Heart left ventricle (tissue), 16 donors: Measurements from ENCODE around the gene RBM20. TPM values are rescaled to one million over a fixed set of nuclear protein-coding genes. Genes with fewer than 3 reads are reported as not detected.

Experiments used
- ATAC-seq, 4 donors: fragments of 200-7000 bp; cut with Tn5 transposase; one replicate each; pipeline ENCODE4 v1.9.1; 2020 to 2022; ENCODE audit warnings: moderate library complexity in 4 of 4, mild to moderate bottlenecking in 3 of 4, moderate number of reproducible peaks in 1 of 4
- DNase-seq, 5 donors: peaks; one replicate each; pipeline ENCODE4 v3.0.0-alpha.2; 2020
- H3K27ac ChIP-seq, 12 donors: fragments of 200-600 bp; sonication (generic) in 4 of 12; one replicate each; pipeline versions ENCODE4 v1.5.0 to v1.8.0; 2016 to 2022; ENCODE audit warnings: mild to moderate bottlenecking in 2 of 12
- H3K27me3 ChIP-seq, 9 donors: fragments of 200-600 bp; sonication (generic) in 2 of 9; one replicate each; pipeline versions ENCODE4 v1.5.1 to v1.8.0; 2016 to 2022; ENCODE audit warnings: mild to moderate bottlenecking in 3 of 9
- H3K36me3 ChIP-seq, 9 donors: fragments of 200-600 bp; sonication (generic) in 2 of 9; one replicate each; pipeline versions ENCODE4 v1.5.0 to v1.8.0; 2018 to 2022; ENCODE audit warnings: mild to moderate bottlenecking in 2 of 9
- H3K4me1 ChIP-seq, 12 donors: fragments of 200-600 bp; sonication (generic) in 4 of 12; one replicate each; pipeline versions ENCODE4 v1.5.0 to v1.8.0; 2016 to 2022; ENCODE audit warnings: mild to moderate bottlenecking in 3 of 12
- H3K4me3 ChIP-seq, 12 donors: fragments of 200-600 bp; sonication (generic) in 4 of 12; one replicate each; pipeline versions ENCODE4 v1.5.0 to v1.8.0; 2017 to 2022; ENCODE audit warnings: mild to moderate bottlenecking in 9 of 12, moderate library complexity in 4 of 12
- H3K9me3 ChIP-seq, 12 donors: fragments of 200-600 bp; sonication (generic) in 4 of 12; one replicate each; pipeline versions ENCODE4 v1.5.0 to v1.8.0; 2016 to 2022; ENCODE audit warnings: mild to moderate bottlenecking in 1 of 12
- CTCF ChIP-seq, 12 donors: fragments of 200-600 bp; sonication (generic) in 4 of 12; IDR thresholded peaks; one replicate each; pipeline versions ENCODE4 v1.5.0 to v1.8.0; 2018 to 2022; ENCODE audit warnings: antibody characterized with exemption in 12 of 12, mild to moderate bottlenecking in 5 of 12
- POLR2A ChIP-seq, 2 donors: fragments of 450-650 bp; IDR thresholded peaks; one replicate each; pipeline ENCODE4 v1.6.1; 2017; ENCODE audit warnings: antibody characterized with exemption in 2 of 2, mild to moderate bottlenecking in 2 of 2, moderate library complexity in 2 of 2
- WGBS, 4 donors: extraction: QIAGEN DNeasy Blood & Tissue Kit in 2 of 4; methylation state at CpG; one replicate each; pipeline versions ENCODE4 v1.1.5 to v1.1.7; 2013 to 2018; 5-methylcytosine and 5-hydroxymethylcytosine counted together
- intact Hi-C, 10 donors: fragments of 100-400 bp; cut with DNase I; formaldehyde crosslinking; loops; one replicate each; pipeline versions ENCODE4 v1.11.1 to v1.14.2; 2022
- polyA plus RNA-seq, 2 donors: library from polyadenylated mRNA; stranded (reverse); fragments of 200-250 nt; gene quantifications; one replicate each; pipeline ENCODE4 v1.2.3, GENCODE V29; 2013
- total RNA-seq, 9 donors: library from RNA; depleted of rRNA in 2 of 9; stranded (reverse); fragments of >200 nt in 2 of 9; fragmentation: NEBNext Ultra II Directional in 3 of 9; extraction: Animal tissue kit (Norgen Biotek cat#: 25700) in 3 of 9; gene quantifications; one replicate each; pipeline versions ENCODE4 v1.1.0 to v1.2.4, GENCODE V29; 2016 to 2023
- donor health status: ischemic (EF 13 %, LVEDD 7.1; RV severe dilation, severe dysfunction).
- donor health status: healthy with polysubstance abuse.
- donor health status: DM: no; HTN: yes; CAD: no.
- donor health status: DM: no; HTN: no; CAD: no.
- donor health status: ischemic (EF 25% LVEDD 6.9; RV normal size, moderate dysfunction).
- donor health status: ischemic (EF 25% LVEDD 5.7; RV mildly dilated, moderate dysfunction).
- donor health status: healthy.
- donor health status: DM: yes; HTN: yes; CAD: no.
- donor health status: ischemic (EF 35%, LVEDD 5.7; RV mildly dilated, moderate dysfunction).
- donor health status: nonischemic (EF 11% LVEDD 7.7; RV severe dilation, severe dysfunction).
- donor health status: DM: yes; HTN: yes; CAD: no.
- donor health status: PGD.
- donor health status: ischemic (EF 29% LVEDD 5.4; RV normal size, mild dysfunction).
- donor health status: nonischemic (EF 23%, LVEDD 6.1; RV moderate dilation, normal function).

Gene RBM20
- total and polyA plus RNA-seq, 11 donors: 29.9 to 152 (median 91.2) TPM

GRCh38 chr10:110778211-110778610 lies 134.1 kb downstream of the RBM20 start:
- H3K27ac ChIP-seq: peak overlapping the region in 11 of 12 donors; percentile 0 to 80 (median 49)
- DNase-seq (no peak), ATAC-seq (no peak)
- intact Hi-C loops: no loop called here
- peaks cover 0 to 10% (median 0%) of the 10 kb centered on the region in 9 donors for H3K36me3 ChIP-seq
- WGBS, 4 donors: 21 to 27% (median 24%) methylated on average over 1 of the region's 1 CpG
- TF ChIP-seq POLR2A (IDR thresholded peaks at IDR 0.05) (no peak), CTCF (IDR thresholded peaks at IDR 0.05) (no peak)
- H3K9me3 ChIP-seq: no peaks in the 10 kb centered on the region
- H3K27me3 ChIP-seq: no peaks in the 10 kb centered on the region
- peaks cover 0 to 90% (median 42%) of the 10 kb centered on the region in 12 donors for H3K4me1 ChIP-seq
- no peak overlapping the region for H3K4me3 ChIP-seq

GRCh38 chr10:110779489-110779888 lies 135.4 kb downstream of the RBM20 start:
- peak in 1 of 5 donors; percentile 31 for DNase-seq
- WGBS, 4 donors: 28 to 38% (median 33%) methylated on average over 3 of the region's 3 CpGs
- Histone ChIP-seq H3K27ac (peak overlapping the region in 10 of 12 donors; percentile 3 to 80 (median 46)), H3K4me3 (no peak overlapping the region), H3K27me3 (no peaks in the 10 kb centered on the region), H3K36me3 (peaks cover 0 to 22% (median 0%) of the 10 kb centered on the region in 9 donors), H3K9me3 (no peaks in the 10 kb centered on the region), H3K4me1 (peaks cover 3 to 91% (median 43%) of the 10 kb centered on the region in 12 donors)
- TF ChIP-seq POLR2A (IDR thresholded peaks at IDR 0.05) (no peak), CTCF (IDR thresholded peaks at IDR 0.05) (no peak)
- intact Hi-C loops: no loop called here
- ATAC-seq: no peak

- Histone ChIP-seq H3K27me3 (no peaks in the 10 kb centered on the region), H3K36me3 (peaks cover 0 to 34% (median 2%) of the 10 kb centered on the region in 9 donors), H3K9me3 (no peaks in the 10 kb centered on the region), H3K4me3 (no peak overlapping the region), H3K4me1 (peaks cover 3 to 93% (median 39%) of the 10 kb centered on the region in 12 donors), H3K27ac (peak overlapping the region in 8 of 12 donors; percentile 42 to 80 (median 54))
- WGBS, 4 donors: 46 to 84% (median 61%) methylated on average over 8 of the region's 8 CpGs
- peak in 5 of 12 donors; percentile 8 to 31 (median 16) for TF ChIP-seq CTCF (IDR thresholded peaks at IDR 0.05)
- TF ChIP-seq POLR2A (IDR thresholded peaks at IDR 0.05): no peak
- peak; percentile 70 to 86 (median 82) for ATAC-seq
- intact Hi-C loops: loop anchor here in 2 of 10 donors (5.0 kb wide), 2 partner anchors 33 to 83 kb away; no protein-coding TSS in a partner anchor
- DNase-seq: peak; percentile 51 to 71 (median 70)
These were observed 136.6 kb downstream of the RBM20 start for GRCh38 chr10:110780704-110781103.

- Histone ChIP-seq H3K4me1 (peaks cover 3 to 92% (median 39%) of the 10 kb centered on the region in 12 donors), H3K27me3 (no peaks in the 10 kb centered on the region), H3K9me3 (no peaks in the 10 kb centered on the region), H3K4me3 (no peak overlapping the region), H3K36me3 (peaks cover 0 to 38% (median 2%) of the 10 kb centered on the region in 9 donors), H3K27ac (peak overlapping the region in 8 of 12 donors; percentile 42 to 80 (median 54))
- intact Hi-C loops: loop anchor here in 2 of 10 donors (5.0 kb wide), 2 partner anchors 34 to 84 kb away; no protein-coding TSS in a partner anchor
- no peak for TF ChIP-seq CTCF (IDR thresholded peaks at IDR 0.05)
- DNase-seq (peak in 1 of 5 donors; percentile 27), ATAC-seq (peak in 2 of 4 donors; percentile 5 to 6)
- WGBS, 4 donors: 60 to 82% (median 75%) methylated on average over 5 to 7 of the region's 7 CpGs
These were observed 137.0 kb downstream of the RBM20 start for GRCh38 chr10:110781139-110781538.
